Karpas-422 (cell line): ENCODE results near the gene TTR. TPM values are rescaled to one million over a fixed set of nuclear protein-coding genes. Genes with fewer than 3 reads are reported as not detected.

ENCODE experiments used
- DNase-seq: peaks from one replicate; pipeline ENCODE4 v3.0.0-alpha.2; 2015
- H2AFZ ChIP-seq: fragments of 200-600 bp; sonication (generic); 2 replicates; pipeline ENCODE4 v1.6.1; 2014; ENCODE audit warnings: antibody characterized with exemption, low read length, mixed read lengths
- H3K27ac ChIP-seq: fragments of 200-600 bp; sonication (generic); 2 replicates; pipeline ENCODE4 v1.5.1; 2014; ENCODE audit warnings: mild to moderate bottlenecking, low read length, moderate library complexity
- H3K27me3 ChIP-seq: fragments of 200-600 bp; sonication (generic); 2 replicates; pipeline ENCODE4 v1.6.1; 2014; ENCODE audit warnings: low read length, mixed read lengths
- H3K36me3 ChIP-seq: fragments of 200-600 bp; sonication (generic); 2 replicates; pipeline ENCODE4 v1.6.1; 2014; ENCODE audit warnings: low read length, mixed read lengths; ENCODE audit not compliant: insufficient read depth
- H3K4me1 ChIP-seq: fragments of 200-600 bp; sonication (generic); 2 replicates; pipeline ENCODE4 v1.6.1; 2014; ENCODE audit warnings: mild to moderate bottlenecking, low read length, mixed read lengths
- H3K4me2 ChIP-seq: fragments of 200-600 bp; sonication (generic); 2 replicates; pipeline ENCODE4 v1.6.1; 2014; ENCODE audit warnings: low read length, low read depth, mild to moderate bottlenecking; ENCODE audit not compliant: poor library complexity, severe bottlenecking
- H3K4me3 ChIP-seq: fragments of 200-600 bp; sonication (generic); 2 replicates; pipeline ENCODE4 v1.5.1; 2014; ENCODE audit warnings: mild to moderate bottlenecking, antibody characterized with exemption, low read length, mixed read lengths
- H3K79me2 ChIP-seq: fragments of 200-600 bp; sonication (generic); 2 replicates; pipeline ENCODE4 v1.6.1; 2014; ENCODE audit warnings: mild to moderate bottlenecking, low read length, mixed read lengths
- H3K9ac ChIP-seq: fragments of 200-600 bp; sonication (generic); 2 replicates; pipeline ENCODE4 v1.6.0; 2014; ENCODE audit warnings: low read length
- H3K9me2 ChIP-seq: fragments of 200-600 bp; sonication (generic), shearing (Covaris generic); replicated peaks from 2 replicates; pipeline ENCODE4 v1.6.0; 2014; ENCODE audit warnings: mild to moderate bottlenecking, low read length, moderate library complexity; ENCODE audit not compliant: insufficient read depth
- H3K9me3 ChIP-seq: fragments of 300-700, 200-600 bp; sonication (generic); 2 replicates; pipeline ENCODE4 v1.6.1; 2014; ENCODE audit warnings: low read length, mixed read lengths
- H4K20me1 ChIP-seq: fragments of 200-600 bp; sonication (generic); 2 replicates; pipeline ENCODE4 v1.6.1; 2014; ENCODE audit warnings: mild to moderate bottlenecking, antibody characterized with exemption, low read length, low read depth; ENCODE audit not compliant: insufficient read depth
- total RNA-seq: library from RNA; depleted of rRNA; stranded (reverse); fragments of >200 nt; shearing (Covaris generic); gene quantifications from 2 replicates; pipeline ENCODE4 v1.2.3, GENCODE V29; 2014; ENCODE audit warnings: low replicate concordance

TTR gene
- total RNA-seq, 1 experiment from 2014 or later: not detected

DNA sequence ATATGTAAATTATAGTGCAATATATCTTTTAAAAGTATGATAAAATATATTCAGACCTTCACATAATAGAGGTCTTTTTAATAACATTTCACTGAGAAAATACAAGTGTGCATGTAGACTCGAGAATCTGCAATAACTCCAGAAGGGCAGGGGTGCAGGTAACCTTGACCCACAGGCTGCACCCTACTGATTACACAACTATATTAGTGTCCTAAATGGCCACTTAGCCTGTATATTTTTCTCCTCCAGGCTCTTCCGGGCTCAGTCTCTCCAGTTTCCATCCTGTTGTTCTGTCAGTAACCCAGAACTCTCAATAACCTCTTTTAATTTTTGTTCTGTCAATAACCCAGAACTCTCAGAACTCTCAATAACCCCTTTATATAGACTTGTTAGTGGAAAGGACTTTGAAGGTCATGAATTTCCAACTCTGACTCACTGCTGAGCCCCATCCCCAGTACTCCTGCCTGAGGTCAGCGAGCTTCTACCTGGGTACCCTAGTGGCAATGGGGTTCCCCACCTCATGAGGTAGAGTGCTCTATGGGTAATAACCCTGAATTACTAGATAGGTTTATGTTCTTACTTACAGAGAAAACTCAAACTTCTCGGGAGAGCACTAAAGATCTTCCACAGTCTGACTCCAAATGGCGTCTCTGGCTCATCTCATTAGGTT is 8.4 kb upstream of the TTR start:
- Histone ChIP-seq H3K9ac (no peak overlapping the region), H3K9me2 (no peaks in the 10 kb centered on the region), H3K27ac (no peak overlapping the region), H3K4me1 (no peaks in the 10 kb centered on the region), H4K20me1 (no peaks in the 10 kb centered on the region), H3K4me3 (no peak overlapping the region), H3K9me3 (no peaks in the 10 kb centered on the region), H2AFZ (no peak overlapping the region), H3K79me2 (no peaks in the 10 kb centered on the region), H3K4me2 (no peak overlapping the region), H3K36me3 (no peaks in the 10 kb centered on the region), H3K27me3 (no peaks in the 10 kb centered on the region)
- DNase-seq: no peak

DNA sequence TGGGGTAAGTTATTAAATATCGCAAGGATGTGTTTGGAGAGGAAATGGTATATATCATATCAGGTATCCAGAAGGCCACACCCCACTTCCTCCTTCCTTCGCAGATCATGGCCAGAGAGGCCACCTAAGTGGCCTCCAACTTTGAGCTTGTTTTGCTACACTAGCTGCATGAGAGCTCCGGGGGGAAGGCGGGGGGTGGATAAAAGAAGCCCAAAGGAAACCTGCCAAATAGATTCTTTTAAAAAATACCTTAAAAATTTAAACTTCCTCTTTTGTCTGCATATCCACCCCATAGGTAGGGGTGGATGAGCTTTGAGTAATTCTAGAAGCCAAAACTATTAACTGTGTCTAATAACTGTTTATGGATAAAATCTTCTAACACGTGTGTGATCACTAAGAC is 5.7 kb upstream of the TTR start:
- Histone ChIP-seq H3K9me2 (no peaks in the 10 kb centered on the region), H3K9ac (no peak overlapping the region), H3K27me3 (no peaks in the 10 kb centered on the region), H3K79me2 (no peaks in the 10 kb centered on the region), H3K27ac (no peak overlapping the region), H3K4me3 (no peak overlapping the region), H3K9me3 (no peaks in the 10 kb centered on the region), H2AFZ (no peak overlapping the region), H4K20me1 (no peaks in the 10 kb centered on the region), H3K36me3 (no peaks in the 10 kb centered on the region), H3K4me1 (peaks cover 9% of the 10 kb centered on the region), H3K4me2 (no peak overlapping the region)
- no peak for DNase-seq

DNA sequence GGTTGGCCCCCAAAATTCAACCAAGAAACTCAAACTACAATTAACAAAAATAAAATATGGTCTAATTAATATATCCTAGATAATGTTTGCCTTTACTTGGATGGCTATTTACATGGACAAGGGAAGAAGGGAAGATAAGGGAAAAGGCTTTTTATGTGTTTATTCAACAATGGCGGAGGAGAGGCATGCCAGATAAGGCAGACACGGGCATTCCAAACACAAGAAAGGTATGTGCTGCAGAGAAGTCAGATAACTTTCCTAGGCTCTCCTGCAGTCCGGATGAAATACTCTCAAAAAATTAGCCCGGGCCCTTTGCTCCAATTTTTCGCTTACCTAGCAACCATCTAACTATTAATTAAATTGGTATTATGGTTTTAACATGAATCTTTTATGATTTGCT is 5.1 kb upstream of the TTR start:
- H4K20me1 ChIP-seq: no peaks in the 10 kb centered on the region
- no peaks in the 10 kb centered on the region for H3K9me3 ChIP-seq
- no peaks in the 10 kb centered on the region for H3K9me2 ChIP-seq
- H3K27ac ChIP-seq: no peak overlapping the region
- no peaks in the 10 kb centered on the region for H3K27me3 ChIP-seq
- peaks cover 9% of the 10 kb centered on the region for H3K4me1 ChIP-seq
- H3K4me3 ChIP-seq: no peak overlapping the region
- no peaks in the 10 kb centered on the region for H3K36me3 ChIP-seq
- H2AFZ ChIP-seq: no peak overlapping the region
- H3K9ac ChIP-seq: no peak overlapping the region
- H3K4me2 ChIP-seq: no peak overlapping the region
- H3K79me2 ChIP-seq: no peaks in the 10 kb centered on the region
- no peak for DNase-seq

DNA sequence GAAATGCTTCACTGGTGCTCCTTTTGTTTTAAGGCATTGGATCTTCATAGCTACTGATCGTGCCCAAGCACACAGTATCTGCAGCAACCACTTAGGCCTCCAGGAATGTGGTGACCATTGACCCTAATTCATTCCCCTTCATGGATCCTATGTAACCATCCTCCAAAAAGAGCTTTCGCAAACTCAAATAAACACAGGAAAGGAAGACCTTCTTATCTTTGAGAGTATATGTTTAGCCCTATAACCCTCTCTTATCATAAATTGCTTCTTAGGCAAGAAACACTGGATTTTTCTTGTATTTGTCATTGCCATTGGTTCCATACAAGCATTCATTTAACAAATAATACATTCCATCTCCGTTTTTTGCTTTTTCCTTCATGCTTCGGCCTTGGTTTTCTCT is 4.1 kb upstream of the TTR start:
- H3K9ac ChIP-seq: no peak overlapping the region
- H3K4me3 ChIP-seq: no peak overlapping the region
- H3K36me3 ChIP-seq: no peaks in the 10 kb centered on the region
- H3K4me2 ChIP-seq: no peak overlapping the region
- no peaks in the 10 kb centered on the region for H3K27me3 ChIP-seq
- H3K4me1 ChIP-seq: peaks cover 9% of the 10 kb centered on the region
- H4K20me1 ChIP-seq: no peaks in the 10 kb centered on the region
- H2AFZ ChIP-seq: no peak overlapping the region
- no peak for DNase-seq
- H3K9me2 ChIP-seq: no peaks in the 10 kb centered on the region
- H3K9me3 ChIP-seq: no peaks in the 10 kb centered on the region
- H3K27ac ChIP-seq: no peak overlapping the region
- no peaks in the 10 kb centered on the region for H3K79me2 ChIP-seq

GRCh38 chr18:31590570-31590969 is 1.1 kb upstream of the TTR start:
- no peak overlapping the region for H3K4me2 ChIP-seq
- no peak overlapping the region for H3K9ac ChIP-seq
- no peaks in the 10 kb centered on the region for H3K9me2 ChIP-seq
- no peak overlapping the region for H3K4me3 ChIP-seq
- H3K4me1 ChIP-seq: peaks cover 9% of the 10 kb centered on the region
- no peaks in the 10 kb centered on the region for H3K9me3 ChIP-seq
- DNase-seq: no peak
- no peaks in the 10 kb centered on the region for H3K36me3 ChIP-seq
- H3K79me2 ChIP-seq: no peaks in the 10 kb centered on the region
- no peaks in the 10 kb centered on the region for H3K27me3 ChIP-seq
- H3K27ac ChIP-seq: no peak overlapping the region
- no peak overlapping the region for H2AFZ ChIP-seq
- H4K20me1 ChIP-seq: no peaks in the 10 kb centered on the region

- no peaks in the 10 kb centered on the region for H3K79me2 ChIP-seq
- no peak overlapping the region for H3K27ac ChIP-seq
- no peak overlapping the region for H3K4me3 ChIP-seq
- H3K27me3 ChIP-seq: no peaks in the 10 kb centered on the region
- no peak overlapping the region for H3K4me2 ChIP-seq
- no peak for DNase-seq
- H4K20me1 ChIP-seq: no peaks in the 10 kb centered on the region
- peaks cover 9% of the 10 kb centered on the region for H3K4me1 ChIP-seq
- H3K36me3 ChIP-seq: no peaks in the 10 kb centered on the region
- H3K9me3 ChIP-seq: no peaks in the 10 kb centered on the region
- H3K9ac ChIP-seq: no peak overlapping the region
- no peaks in the 10 kb centered on the region for H3K9me2 ChIP-seq
- H2AFZ ChIP-seq: no peak overlapping the region
Measured at GRCh38 chr18:31591113-31591512, 564 bp upstream of the TTR start.

DNA sequence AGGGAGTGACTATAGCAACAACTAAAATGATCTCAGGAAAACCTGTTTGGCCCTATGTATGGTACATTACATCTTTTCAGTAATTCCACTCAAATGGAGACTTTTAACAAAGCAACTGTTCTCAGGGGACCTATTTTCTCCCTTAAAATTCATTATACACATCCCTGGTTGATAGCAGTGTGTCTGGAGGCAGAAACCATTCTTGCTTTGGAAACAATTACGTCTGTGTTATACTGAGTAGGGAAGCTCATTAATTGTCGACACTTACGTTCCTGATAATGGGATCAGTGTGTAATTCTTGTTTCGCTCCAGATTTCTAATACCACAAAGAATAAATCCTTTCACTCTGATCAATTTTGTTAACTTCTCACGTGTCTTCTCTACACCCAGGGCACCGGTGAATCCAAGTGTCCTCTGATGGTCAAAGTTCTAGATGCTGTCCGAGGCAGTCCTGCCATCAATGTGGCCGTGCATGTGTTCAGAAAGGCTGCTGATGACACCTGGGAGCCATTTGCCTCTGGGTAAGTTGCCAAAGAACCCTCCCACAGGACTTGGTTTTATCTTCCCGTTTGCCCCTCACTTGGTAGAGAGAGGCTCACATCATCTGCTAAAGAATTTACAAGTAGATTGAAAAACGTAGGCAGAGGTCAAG is 955 bp downstream of the TTR start:
- Histone ChIP-seq H3K36me3 (no peaks in the 10 kb centered on the region), H3K4me2 (no peak overlapping the region), H3K79me2 (no peaks in the 10 kb centered on the region), H3K4me1 (peaks cover 9% of the 10 kb centered on the region), H3K9me2 (no peaks in the 10 kb centered on the region), H3K4me3 (no peak overlapping the region), H3K27me3 (no peaks in the 10 kb centered on the region), H3K9me3 (no peaks in the 10 kb centered on the region), H2AFZ (no peak overlapping the region), H3K27ac (no peak overlapping the region), H3K9ac (no peak overlapping the region), H4K20me1 (no peaks in the 10 kb centered on the region)
- DNase-seq: no peak

DNA sequence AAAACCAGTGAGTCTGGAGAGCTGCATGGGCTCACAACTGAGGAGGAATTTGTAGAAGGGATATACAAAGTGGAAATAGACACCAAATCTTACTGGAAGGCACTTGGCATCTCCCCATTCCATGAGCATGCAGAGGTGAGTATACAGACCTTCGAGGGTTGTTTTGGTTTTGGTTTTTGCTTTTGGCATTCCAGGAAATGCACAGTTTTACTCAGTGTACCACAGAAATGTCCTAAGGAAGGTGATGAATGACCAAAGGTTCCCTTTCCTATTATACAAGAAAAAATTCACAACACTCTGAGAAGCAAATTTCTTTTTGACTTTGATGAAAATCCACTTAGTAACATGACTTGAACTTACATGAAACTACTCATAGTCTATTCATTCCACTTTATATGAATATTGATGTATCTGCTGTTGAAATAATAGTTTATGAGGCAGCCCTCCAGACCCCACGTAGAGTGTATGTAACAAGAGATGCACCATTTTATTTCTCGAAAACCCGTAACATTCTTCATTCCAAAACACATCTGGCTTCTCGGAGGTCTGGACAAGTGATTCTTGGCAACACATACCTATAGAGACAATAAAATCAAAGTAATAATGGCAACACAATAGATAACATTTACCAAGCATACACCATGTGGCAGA is 3.6 kb downstream of the TTR start:
- Histone ChIP-seq H3K4me3 (no peak overlapping the region), H3K9me2 (no peaks in the 10 kb centered on the region), H3K4me1 (no peaks in the 10 kb centered on the region), H3K9me3 (no peaks in the 10 kb centered on the region), H2AFZ (no peak overlapping the region), H4K20me1 (no peaks in the 10 kb centered on the region), H3K36me3 (no peaks in the 10 kb centered on the region), H3K9ac (no peak overlapping the region), H3K79me2 (no peaks in the 10 kb centered on the region), H3K27me3 (no peaks in the 10 kb centered on the region), H3K4me2 (no peak overlapping the region), H3K27ac (no peak overlapping the region)
- DNase-seq: no peak
